GM18909 (cell line): ENCODE data around the gene ZNF784.
A peak's percentile ranks its signal among the peaks of the same experiment; 100 is the strongest.

Experiments
- ATAC-seq: cut with Tn5 transposase; IDR thresholded peaks from one replicate; pipeline ENCODE4 v1.9.1; 2021; ENCODE audit warnings: mild to moderate bottlenecking; ENCODE audit not compliant: unreplicated experiment, poor library complexity

Gene ZNF784

DNA sequence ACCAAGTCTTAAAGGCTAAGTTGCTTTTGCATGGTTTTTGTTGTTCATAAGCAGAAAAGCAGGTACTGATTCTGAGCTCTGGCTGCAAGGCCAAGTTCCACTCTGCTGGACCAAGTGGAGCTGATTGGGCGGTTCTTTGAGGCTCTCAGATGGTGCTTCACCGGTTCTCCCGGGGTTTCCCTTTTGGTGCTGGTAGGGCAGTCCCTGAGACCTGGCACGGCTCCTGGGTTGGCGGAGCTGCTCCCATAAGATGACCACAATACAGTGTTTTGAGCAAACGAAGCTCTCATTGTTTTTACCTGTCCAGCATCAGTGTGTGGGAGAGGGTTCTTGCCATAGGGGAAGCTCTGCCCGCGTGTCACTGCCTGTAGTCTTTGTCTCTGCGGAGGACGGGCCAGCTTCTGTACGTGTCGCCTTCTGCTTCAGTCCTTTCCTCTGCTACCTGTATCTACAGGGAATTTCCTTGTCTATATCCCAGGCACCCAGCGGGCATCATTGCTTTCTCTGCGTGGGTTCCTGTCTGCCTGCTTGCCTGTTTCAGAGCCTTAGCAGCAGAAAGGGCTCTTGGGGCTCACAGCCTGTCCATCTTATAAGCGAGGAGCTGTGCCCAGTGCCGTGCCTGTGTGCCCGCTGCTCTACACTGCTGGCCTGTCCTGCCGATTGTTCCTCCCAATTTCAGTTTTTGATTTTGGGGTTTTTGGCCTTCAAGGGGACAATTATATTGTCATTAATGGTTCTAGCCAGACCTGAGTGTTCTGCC is 32.8 kb upstream of the ZNF784 start:
- ATAC-seq = no peak

DNA sequence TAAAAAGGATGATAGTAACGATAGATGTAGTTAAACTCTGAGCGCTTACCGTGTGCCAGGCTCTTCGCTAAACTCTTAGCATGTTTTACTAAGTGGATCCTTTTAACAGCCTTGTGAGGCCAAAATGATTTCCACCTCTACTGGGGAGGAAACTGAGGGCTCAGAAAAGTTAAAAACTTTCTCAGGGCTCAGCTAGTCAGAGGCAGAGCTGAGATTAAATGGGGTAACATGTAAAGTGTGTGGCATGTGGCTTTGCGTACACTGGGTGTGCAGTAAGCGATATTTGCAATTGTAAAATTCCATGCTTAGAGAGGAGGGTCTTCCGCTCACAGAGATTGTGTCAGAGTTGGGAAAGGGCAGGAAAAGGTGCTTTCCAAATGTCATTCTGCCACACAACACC is 32.2 kb upstream of the ZNF784 start:
- no peak for ATAC-seq

DNA sequence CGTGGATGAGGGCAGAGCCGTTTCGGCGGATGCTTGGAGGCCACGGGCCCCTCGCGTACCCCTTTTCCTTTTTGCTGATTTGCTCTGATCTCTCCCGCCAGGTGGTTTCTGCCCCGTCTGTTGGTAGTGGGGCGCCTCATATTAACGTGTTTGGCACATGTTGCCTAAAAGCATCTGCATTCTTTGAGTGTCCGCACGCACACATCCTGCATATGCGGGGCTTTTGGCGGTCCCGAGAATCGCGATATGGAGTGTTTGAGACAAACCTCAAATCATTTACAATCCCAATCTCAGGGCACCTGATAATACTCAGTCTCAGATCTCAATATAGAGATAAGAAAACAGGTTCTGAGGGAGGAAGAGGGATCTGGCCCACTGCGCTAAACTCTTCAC is 31.3 kb upstream of the ZNF784 start:
- ATAC-seq = no peak

DNA sequence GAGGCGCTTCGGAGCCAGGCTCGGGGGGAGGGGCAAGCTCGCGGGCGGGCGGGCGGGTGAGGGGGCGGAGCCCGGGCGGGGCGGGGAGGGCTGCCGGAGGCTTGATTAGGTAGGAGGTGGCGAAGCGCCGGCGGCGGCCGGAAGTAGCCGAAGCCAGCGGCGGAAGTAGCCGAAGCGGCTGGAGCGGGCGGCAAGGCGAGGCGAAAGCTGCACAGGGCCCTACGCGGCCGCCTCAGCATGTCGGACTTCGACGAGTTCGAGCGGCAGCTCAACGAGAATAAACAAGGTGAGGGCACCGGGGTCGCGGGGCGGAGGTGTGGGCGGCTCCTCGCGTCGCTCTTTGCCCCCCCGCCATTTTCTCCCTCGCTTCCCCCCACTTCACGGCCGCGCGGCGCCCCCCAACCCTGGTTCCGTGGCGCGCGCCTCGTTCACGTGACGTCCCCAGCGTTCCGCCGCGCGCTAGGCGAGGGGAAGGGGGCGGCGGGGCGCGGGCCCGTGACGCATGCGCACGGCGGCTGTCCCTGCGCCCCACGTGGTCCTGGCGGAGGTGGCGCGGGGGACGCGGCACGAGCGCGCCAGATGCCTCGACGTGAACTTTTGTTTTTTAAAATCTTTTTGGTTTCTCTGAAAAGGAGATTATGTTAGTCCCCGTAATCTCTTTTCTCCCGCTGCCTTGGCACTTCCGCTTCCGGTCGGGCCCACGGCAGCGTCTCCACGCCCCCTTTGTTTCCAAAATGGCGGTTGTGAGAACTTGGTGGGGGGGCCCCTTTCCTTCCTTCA is 30.7 kb upstream of the ZNF784 start, which contains the start of gene U2AF2:
Gene U2AF2, plus strand, starts transcription at position 168 of the 780 bp plus-strand sequence. Its CDS starts 70 bp downstream, at position 238.
- peak; percentile 47 for ATAC-seq

DNA sequence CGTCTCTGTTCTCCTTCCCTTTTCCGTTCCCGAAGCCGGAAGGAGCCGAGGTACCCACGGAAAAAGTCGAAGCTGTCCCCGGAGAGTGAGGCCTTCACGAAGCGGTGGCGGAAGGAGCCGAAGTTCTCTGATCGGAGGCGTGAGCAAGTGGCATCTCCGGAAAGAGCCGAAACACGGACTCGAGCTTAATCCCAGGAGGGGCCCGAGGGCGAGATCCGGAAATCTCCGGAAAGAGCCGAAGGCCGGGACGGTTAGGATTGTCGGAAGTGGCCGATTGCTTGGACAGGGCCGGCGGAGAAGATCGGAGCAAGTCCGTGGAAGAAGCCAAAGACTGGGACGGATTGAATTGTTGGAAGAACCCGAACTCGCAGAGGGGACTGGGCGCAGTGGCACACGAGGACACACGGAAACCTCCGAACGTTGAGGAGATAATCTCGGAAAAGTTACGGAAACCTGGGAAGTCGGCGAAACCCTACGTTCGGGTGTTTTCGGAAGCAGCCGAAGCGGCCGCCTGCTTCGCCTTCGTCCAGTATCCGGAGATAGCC is 30.0 kb upstream of the ZNF784 start:
- ATAC-seq = peak; percentile 62

DNA sequence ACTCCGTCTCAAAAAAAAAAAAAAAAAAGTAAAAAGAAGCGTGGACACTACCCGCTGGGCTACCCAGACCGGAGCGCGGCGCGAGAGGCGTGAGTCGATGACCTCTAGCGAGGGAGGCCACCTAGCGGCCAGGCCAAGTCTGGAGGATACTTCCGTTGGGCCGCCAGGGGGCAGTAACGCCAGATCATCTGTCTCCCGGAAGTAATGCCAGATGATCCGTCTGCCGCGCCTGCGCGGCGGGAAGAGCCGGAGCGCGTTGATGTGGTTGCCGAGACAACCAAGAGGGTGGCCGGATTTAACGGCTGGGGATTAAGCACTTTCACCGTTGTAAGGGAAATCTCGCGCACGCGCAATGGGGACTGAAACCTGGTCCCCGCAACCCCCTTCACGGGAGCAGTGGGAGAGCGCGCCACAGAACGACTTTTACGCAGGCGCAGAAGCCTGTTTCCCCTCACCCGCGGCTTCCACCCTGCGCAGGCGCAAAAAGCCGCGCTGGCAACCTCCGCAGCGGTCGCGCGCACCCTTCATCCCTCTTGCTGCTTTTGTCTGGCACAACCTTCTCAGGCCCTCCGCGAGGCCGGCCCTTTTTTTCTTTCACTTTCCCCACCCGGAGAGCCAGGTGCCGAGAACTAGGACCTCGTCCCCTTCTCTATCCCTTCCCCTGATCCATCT is 29.4 kb upstream of the ZNF784 start:
- peak; percentile 48 for ATAC-seq

DNA sequence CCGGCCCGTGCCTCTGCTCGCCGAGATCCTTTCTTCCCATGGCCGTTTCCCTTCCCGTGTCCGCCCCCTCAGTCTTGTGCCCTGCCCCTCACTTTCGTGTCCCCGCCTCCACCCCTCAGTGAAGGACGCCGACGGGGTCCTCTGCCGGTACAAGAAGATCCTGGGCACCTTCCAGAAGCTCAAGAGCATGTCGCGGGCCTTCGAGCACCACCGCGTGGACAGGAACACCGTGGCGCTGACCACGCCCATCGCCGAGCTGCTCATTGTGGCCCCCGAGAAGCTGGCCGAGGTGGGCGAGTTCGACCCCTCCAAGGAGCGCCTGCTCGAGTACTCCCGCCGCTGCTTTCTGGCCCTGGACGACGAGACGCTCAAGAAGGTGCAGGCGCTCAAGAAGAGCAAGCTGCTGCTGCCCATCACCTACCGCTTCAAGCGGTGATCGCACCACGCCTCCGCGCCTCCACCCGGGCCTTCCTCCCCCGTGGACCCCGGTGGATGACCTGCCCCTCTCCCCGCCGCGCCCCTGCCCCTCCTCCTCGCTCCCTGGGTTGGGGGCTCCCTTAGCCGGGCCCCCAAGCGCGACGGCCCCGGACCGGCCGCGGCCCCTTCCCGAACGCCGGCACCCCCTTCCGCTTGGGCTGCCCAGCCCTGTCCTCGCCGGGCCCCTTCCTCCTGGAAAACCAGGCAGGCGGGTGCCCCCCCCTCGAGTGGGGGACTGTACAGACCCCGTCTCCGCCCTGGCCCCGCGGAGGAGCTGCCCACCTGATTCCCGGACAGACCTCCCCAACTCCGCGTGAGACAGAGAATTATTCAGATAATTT is 28.2 kb upstream of the ZNF784 start:
- ATAC-seq = no peak

DNA sequence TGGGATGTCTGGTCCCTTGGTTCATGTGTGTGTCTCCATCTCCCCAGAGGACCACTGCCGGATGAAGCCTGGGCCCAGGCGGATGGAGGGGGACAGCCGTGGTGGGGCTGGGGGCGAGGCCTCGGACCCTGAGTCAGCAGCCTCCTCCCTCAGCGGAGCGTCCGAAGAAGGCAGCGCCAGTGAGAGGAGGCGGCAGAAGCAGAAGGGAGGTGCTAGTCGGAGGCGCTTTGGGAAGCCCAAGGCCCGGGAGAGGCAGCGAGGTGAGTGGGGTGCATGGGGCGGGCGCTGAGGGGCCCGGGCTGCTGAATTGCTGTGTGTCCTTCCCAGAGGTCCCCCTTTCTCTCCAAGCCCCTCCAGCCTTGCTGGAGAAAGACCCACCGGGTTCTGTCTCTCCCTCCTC is 26.9 kb upstream of the ZNF784 start:
- no peak for ATAC-seq

DNA sequence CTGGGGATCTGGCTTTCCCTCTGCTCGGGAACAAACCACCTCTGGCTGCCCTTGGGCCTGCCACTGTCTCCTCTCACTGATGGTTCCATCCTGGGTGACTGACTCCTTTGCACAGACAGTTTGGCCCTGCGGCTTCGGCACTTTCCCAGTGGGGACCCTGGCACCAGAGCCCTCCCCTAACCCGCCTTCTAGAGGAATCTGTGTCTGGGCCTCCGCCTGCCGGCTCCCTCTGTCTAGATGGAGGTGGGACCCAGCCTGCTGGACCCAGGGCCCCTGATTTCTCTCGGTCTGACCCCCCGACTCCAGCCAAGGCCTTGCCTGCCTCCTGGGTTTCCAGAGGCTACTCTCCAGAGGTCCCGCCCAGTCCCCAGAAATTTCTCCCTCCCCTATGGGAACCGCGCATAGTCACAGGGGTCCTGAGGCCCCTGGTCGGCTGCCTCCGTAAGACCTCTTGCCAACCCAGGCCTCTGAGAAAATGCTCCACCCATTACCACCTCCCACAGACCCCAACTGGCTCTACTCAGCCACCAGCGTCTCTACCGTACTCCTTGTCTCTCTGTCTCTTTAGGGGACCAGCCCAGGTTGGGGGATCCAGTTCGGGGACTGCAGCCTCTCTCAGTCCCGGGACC is 26.4 kb upstream of the ZNF784 start:
- no peak for ATAC-seq

DNA sequence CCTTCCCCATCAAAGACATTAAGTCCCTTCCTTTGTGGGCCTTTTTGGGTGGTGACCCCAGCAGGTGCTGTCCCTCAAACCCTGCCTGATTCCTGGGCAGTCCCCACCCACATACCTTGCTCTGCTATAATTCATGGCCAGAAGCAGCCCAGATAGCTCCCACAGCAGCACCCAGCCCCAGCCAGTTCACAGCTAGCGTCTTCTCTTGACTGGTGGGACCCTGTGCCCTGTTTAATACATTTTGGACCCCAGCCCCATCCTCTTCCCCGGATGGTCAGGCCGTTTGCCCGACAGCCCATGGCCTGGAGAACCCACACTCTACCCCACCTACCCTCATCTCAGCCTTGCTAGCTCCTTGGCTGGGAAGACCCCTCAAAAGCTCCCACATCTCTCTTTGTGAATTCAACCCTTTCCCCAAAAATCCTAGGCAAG is 25.8 kb upstream of the ZNF784 start:
- ATAC-seq = no peak

DNA sequence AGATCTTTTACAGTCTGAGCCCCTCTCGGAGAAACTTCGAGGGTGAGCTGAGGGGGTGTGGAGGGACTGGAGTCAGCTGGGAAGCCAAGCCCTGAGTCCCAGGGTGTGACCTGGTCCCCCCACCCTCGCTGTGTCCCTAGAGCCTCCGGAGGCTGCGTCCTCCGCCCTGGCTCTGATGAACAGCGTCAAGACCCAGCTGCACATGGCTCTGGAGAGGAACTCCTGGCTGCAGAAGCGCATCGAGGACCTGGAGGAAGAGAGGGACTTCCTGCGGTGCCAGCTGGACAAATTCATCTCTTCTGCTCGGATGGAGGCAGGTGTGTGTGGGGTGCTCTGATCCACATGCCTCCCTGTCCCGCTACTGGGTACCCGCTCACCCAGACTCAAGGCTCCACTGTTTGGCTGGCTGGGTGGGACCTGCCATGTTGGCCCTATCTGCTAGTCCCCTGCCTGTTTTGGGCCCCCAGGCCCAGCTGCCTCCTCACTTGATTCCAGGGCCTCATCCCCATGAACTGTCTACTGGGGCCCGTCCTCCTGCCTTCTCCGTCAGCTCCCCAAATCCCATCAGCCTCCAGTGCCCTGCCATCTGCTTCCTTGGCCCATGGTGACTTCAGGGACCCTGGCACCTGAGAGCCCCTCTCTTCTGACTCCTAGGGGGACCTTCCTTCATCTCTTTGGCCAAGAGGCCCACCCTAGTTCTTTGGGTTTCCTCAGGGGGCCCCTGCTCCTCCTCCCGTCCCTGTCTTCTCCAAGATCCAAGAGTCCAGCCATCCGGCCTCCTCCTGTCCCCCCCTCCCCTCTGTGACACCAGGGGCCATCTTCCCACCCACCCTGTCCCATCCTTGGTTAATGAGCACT is 25.1 kb upstream of the ZNF784 start:
- ATAC-seq = no peak

DNA sequence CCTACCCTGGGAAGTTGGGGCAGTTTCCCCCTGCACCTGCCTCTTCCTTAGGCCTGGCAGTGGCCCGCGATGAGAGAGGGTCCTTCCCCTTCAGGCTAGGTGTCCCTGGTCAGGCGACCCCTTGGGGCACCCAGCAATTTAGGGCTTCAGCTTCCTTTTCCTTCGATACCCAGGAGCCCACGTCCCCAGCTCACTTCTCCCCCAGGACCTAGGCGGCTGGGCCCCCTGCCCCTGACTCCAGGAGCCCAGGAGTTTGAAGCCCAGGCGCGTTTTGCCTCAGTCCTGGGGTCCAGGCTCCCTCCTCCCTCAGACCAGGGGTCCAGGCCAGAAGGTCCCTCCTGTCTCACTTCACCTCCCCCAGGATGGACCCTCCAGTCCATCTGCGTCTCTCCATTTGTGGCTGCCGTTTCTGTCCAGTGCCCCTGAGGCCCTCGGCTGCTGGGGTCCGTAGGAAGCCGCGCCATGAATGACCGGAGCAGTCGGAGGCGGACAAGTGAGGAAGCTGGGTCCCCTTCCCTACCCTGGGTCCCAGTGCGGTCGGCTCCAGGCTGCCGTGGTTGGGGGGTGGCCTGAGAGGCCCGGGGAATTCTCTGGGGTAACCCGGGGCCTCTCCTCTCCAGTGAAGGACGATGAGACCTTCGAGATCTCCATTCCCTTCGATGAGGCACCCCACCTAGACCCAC is 24.4 kb upstream of the ZNF784 start:
- no peak for ATAC-seq

DNA sequence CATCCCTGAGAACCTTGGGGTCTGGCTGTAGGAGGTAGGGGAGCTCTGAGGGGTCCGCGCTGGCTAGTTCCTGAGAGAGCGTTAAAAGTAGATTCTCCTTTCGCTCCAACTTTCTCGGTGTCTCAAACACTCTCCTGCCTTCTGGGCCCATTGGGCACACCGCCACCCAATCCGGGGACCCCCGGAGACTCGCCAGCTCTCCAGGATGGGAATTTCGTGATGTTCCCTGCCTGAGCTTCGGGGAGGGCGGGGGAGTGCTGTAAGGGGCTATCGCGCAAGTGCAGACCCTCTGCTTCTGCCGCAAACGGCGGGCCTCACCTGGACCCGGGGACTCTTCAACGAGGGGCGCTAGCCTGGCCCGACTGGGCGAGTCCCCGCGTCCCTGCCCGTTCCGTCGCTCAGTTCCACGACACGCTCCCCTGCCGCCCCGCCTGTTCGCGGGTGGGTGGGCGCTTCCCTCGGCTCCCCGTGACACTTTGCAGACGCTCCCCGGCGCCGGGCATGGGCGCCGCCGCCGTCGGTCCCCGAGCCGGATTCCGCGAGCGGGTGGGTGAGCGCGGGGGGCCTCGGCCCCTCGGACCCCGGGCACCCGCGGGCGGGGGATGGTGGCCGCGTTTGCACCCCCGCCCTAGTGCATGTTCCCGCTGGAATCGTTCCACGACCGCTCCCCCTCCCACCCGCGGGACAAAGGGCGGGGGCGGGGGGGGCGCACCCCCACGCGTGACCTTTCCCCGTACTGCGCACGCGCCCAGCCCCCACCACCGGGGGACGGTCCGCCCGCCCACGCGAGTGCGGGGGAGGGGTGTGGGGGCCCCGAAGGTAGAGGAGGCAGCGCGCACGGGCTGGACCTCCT is 23.6 kb upstream of the ZNF784 start, which contains the start of gene CCDC106:
Gene CCDC106, plus strand, starts transcription at position 481 of the 853 bp plus-strand sequence. CDS start 835 bp downstream, outside the sequence.
- ATAC-seq = no peak

DNA sequence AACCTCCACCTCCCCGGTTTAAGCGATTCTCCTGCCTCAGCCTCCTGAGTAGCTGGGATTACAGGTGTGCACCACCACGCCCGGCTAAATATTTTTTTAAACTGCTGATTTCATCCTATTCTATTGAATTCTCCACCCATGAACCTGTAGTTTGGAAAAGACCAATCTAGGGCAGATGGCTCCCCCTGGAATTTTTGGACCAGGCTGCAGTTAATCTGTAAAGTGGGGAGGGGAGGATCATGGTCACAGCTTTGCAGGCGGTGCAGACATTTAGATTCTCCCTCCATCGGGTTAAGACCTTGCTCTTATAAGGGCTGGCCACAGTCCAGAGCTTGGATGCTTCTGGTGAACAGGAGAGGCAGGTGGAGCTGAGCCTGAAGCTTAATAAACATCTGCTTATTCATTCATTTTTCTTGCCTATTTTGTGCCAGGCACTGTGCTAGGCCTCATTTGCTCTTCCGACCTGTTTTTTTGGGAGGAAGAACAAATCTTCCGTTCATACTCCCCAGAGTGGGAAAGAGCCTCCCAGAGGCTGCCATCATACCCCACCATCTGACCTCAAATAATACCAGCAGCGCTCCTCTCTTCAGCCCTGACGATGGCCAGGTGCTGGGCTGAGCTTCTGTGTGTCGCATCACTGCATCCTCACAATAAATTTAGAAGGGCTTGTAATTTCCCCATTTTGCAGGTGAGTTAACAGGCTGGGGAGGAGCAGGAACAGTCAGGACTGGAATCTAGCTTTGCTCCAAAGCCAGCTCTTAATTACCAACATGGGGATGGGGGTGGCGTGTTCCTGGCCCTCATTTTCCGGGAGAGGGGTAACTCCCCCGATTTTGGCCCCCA is 22.7 kb upstream of the ZNF784 start:
- no peak for ATAC-seq

DNA sequence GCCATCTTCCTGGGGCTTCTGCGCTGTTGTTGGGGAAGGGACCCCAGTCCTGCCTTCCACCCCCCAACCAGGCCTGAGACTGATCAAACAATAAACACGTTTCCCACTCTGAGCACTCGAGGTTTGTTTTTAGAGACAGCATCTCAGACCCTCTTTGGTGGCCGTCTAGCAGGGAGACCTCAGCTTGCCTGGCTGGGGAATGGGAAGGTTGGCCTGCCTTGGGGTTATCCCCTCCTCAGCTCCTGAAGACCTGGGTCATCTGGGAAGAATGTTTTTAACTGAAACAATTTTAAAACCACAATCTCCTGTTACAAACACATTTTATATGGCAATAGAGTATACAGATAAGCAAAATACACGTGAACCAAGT is 21.1 kb upstream of the ZNF784 start:
- no peak for ATAC-seq

DNA sequence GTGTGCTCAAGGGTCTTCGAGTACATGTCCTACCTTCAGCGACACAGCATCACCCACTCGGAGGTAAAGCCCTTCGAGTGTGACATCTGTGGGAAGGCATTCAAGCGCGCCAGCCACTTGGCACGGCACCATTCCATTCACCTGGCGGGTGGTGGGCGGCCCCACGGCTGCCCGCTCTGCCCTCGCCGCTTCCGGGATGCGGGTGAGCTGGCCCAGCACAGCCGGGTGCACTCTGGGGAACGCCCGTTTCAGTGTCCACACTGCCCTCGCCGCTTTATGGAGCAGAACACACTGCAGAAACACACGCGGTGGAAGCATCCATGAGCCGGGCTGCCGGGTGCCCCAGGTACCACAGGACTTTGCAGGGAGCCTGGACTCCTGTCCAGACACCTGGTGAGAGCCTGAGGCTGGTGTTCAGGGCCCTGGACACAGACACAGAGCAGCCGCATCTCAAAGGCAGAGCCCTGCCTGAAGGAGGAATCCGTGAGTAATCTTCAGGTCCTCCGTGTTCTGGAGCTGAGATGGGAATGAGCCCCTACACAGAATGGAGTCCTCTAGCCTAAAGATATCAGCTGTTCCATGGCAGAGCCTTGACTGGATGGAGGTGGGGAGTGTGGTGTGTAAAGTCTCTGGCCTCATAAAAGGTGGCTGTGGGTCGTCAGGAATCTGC is 20.6 kb upstream of the ZNF784 start:
- no peak for ATAC-seq
